Sigmoid colon (tissue), 7 donors: ENCODE measurements around the gene IQCE. TPM values are rescaled to one million over a fixed set of nuclear protein-coding genes. Genes with fewer than 3 reads are reported as not detected.
"Not testable (repeated sequence)": the region's sequence is repeated elsewhere in the genome, so short reads cannot be mapped to it uniquely, and the experiment has no call there.

Experiments
- DNase-seq: peaks from one replicate; pipeline ENCODE4 v3.0.0-alpha.2; 2019
- H3K27ac ChIP-seq, 4 donors: fragments of 200-600 bp; sonication (generic); one replicate each; pipeline ENCODE4 v1.5.1; 2016 to 2019; ENCODE audit warnings: mild to moderate bottlenecking in 1 of 4
- H3K27me3 ChIP-seq, 3 donors: fragments of 200-600 bp; sonication (generic); one replicate each; pipeline ENCODE4 v1.5.1; 2019; ENCODE audit warnings: mild to moderate bottlenecking in 1 of 3
- H3K36me3 ChIP-seq, 4 donors: fragments of 200-600 bp; sonication (generic); one replicate each; pipeline ENCODE4 v1.5.1; 2016 to 2019
- H3K4me1 ChIP-seq, 4 donors: fragments of 200-600 bp; sonication (generic); one replicate each; pipeline ENCODE4 v1.5.1; 2017 to 2019
- H3K4me3 ChIP-seq, 4 donors: fragments of 200-600 bp; sonication (generic); one replicate each; pipeline ENCODE4 v1.5.1; 2017 to 2019; ENCODE audit warnings: mild to moderate bottlenecking in 2 of 4, moderate library complexity in 1 of 4
- H3K9me3 ChIP-seq, 4 donors: fragments of 200-600 bp in 3 of 4; sonication (generic) in 3 of 4; one replicate each; pipeline versions ENCODE4 v1.5.1 to v1.6.1; 2013 to 2019
- CTCF ChIP-seq, 4 experiments: fragments of 450-650 bp in 3 of 4; fragments of 200-600 bp in 1 of 4; IDR thresholded peaks; one replicate each; pipeline ENCODE4 v1.5.1; 2016 to 2019; ENCODE audit warnings: antibody characterized with exemption in 4 of 4, mild to moderate bottlenecking in 3 of 4, moderate library complexity in 2 of 4
- EP300 ChIP-seq, 4 donors: sonication (generic); formaldehyde crosslinking; IDR thresholded peaks; one replicate each; pipeline ENCODE4 v1.6.1; 2017; ENCODE audit warnings: antibody characterized with exemption in 4 of 4
- POLR2A ChIP-seq, 2 donors: fragments of 450-650 bp; IDR thresholded peaks; one replicate each; pipeline ENCODE4 v1.6.1; 2016; ENCODE audit warnings: antibody characterized with exemption in 2 of 2, mild to moderate bottlenecking in 2 of 2, moderate library complexity in 2 of 2
- POLR2AphosphoS5 ChIP-seq, 4 donors: sonication (generic); formaldehyde crosslinking; IDR thresholded peaks; one replicate each; pipeline ENCODE4 v1.6.1; 2017; ENCODE audit warnings: antibody characterized with exemption in 4 of 4
- whole genome bisulfite sequencing, 2 donors: extraction: QIAGEN DNeasy Blood & Tissue Kit; methylation state at CpG; one replicate each; pipeline ENCODE4 v1.1.7; 2013; 5-methylcytosine and 5-hydroxymethylcytosine counted together
- intact Hi-C: fragments of 100-400 bp; cut with DNase I; formaldehyde crosslinking; loops from one replicate; pipeline ENCODE4 v1.15.1; 2023
- polyA plus RNA-seq, 3 donors: library from polyadenylated mRNA; stranded (reverse); fragments of 200-250 nt; gene quantifications; one replicate each; pipeline ENCODE4 v1.2.3, GENCODE V29; 2013
- total RNA-seq, 4 donors: library from RNA; depleted of rRNA; stranded (reverse); fragments of >200 nt; gene quantifications; one replicate each; pipeline ENCODE4 v1.1.0, GENCODE V29; 2016
- donor health status: healthy with polysubstance abuse.
- donor health status: Bipolar disorder and iron deficiency.
- donor health status: healthy.

IQCE gene
- total and polyA plus RNA-seq, 7 donors = 6.4 to 22.4 (median 9.6) TPM

- intact Hi-C loops = no loop called here
- Histone ChIP-seq H3K9me3 (no peaks in the 10 kb centered on the region), H3K27ac (peak overlapping the region in 3 of 4 donors; percentile 61 to 70 (median 62)), H3K27me3 (peaks cover 0 to 47% (median 23%) of the 10 kb centered on the region in 3 donors), H3K36me3 (no peaks in the 10 kb centered on the region), H3K4me1 (peaks cover 0 to 24% (median 6%) of the 10 kb centered on the region in 4 donors), H3K4me3 (no peak overlapping the region)
- 34 to 43% methylated on average over 16 of the region's 16 CpGs for WGBS, 2 donors
- DNase-seq = no peak
- TF ChIP-seq POLR2A (IDR thresholded peaks at IDR 0.05) = no peak
- no peak for TF ChIP-seq POLR2AphosphoS5 (IDR thresholded peaks at IDR 0.05)
- no peak for TF ChIP-seq CTCF (IDR thresholded peaks at IDR 0.05)
- no peak for TF ChIP-seq EP300 (IDR thresholded peaks at IDR 0.05)
Measured at GRCh38 chr7:2530071-2530987, 28.4 kb upstream of the IQCE start.

- H3K4me3 ChIP-seq, H3K9me3 ChIP-seq, DNase-seq, intact Hi-C loops, H3K36me3 ChIP-seq: not testable (repeated sequence)
- Histone ChIP-seq H3K27ac (peak overlapping the region in 2 of 4 donors; percentile 61 to 70), H3K4me1 (peaks cover 0 to 24% (median 6%) of the 10 kb centered on the region in 4 donors), H3K27me3 (peaks cover 0 to 38% (median 14%) of the 10 kb centered on the region in 3 donors)
- 14 to 59% methylated on average over 39 to 43 of the region's 43 CpGs for WGBS, 2 donors
Measured at GRCh38 chr7:2530994-2531795, 27.6 kb upstream of the IQCE start.

GRCh38 chr7:2531796-2532110, 27.0 kb upstream of the IQCE start:
- intact Hi-C loops, H3K27ac ChIP-seq, H3K9me3 ChIP-seq, H3K4me3 ChIP-seq, DNase-seq, H3K36me3 ChIP-seq: not testable (repeated sequence)
- H3K4me1 ChIP-seq = peaks cover 0 to 24% (median 6%) of the 10 kb centered on the region in 4 donors
- H3K27me3 ChIP-seq = peaks cover 0 to 32% (median 9%) of the 10 kb centered on the region in 3 donors
- WGBS, 2 donors = 14 to 51% methylated on average over 15 to 17 of the region's 17 CpGs

- intact Hi-C loops, H3K36me3 ChIP-seq, H3K4me3 ChIP-seq, H3K9me3 ChIP-seq, H3K27ac ChIP-seq, DNase-seq: not testable (repeated sequence)
- peaks cover 0 to 27% (median 3%) of the 10 kb centered on the region in 3 donors for H3K27me3 ChIP-seq
- H3K4me1 ChIP-seq = peaks cover 0 to 24% (median 6%) of the 10 kb centered on the region in 4 donors
- WGBS, 2 donors = 42 to 70% methylated on average over 11 to 13 of the region's 15 CpGs
Measured at GRCh38 chr7:2532199-2532772, 26.5 kb upstream of the IQCE start.

- peaks cover 0 to 22% (median 0%) of the 10 kb centered on the region in 3 donors for H3K27me3 ChIP-seq
- H3K27ac ChIP-seq, H3K9me3 ChIP-seq, DNase-seq, H3K4me3 ChIP-seq, intact Hi-C loops, H3K36me3 ChIP-seq: not testable (repeated sequence)
- 76 to 93% methylated on average over 7 of the region's 8 CpGs for WGBS, 2 donors
- H3K4me1 ChIP-seq = peaks cover 0 to 24% (median 6%) of the 10 kb centered on the region in 4 donors
Measured at GRCh38 chr7:2532816-2533215, 26.0 kb upstream of the IQCE start.

- WGBS, 2 donors = 33 to 61% methylated on average over 2 to 5 of the region's 8 CpGs
- H3K9me3 ChIP-seq, H3K4me3 ChIP-seq, DNase-seq, H3K27ac ChIP-seq, intact Hi-C loops, H3K36me3 ChIP-seq: not testable (repeated sequence)
- peaks cover 0 to 17% (median 6%) of the 10 kb centered on the region in 4 donors for H3K4me1 ChIP-seq
- H3K27me3 ChIP-seq = peaks cover 0 to 21% (median 0%) of the 10 kb centered on the region in 3 donors
Measured at GRCh38 chr7:2533566-2533965, 25.2 kb upstream of the IQCE start.

GRCh38 chr7:2534214-2534613, 24.6 kb upstream of the IQCE start:
- H3K4me3 ChIP-seq, H3K27ac ChIP-seq, H3K9me3 ChIP-seq, intact Hi-C loops, DNase-seq: not testable (repeated sequence)
- H3K36me3 ChIP-seq = peaks cover 0 to 15% (median 11%) of the 10 kb centered on the region in 4 donors
- H3K4me1 ChIP-seq = peaks cover 0 to 12% (median 4%) of the 10 kb centered on the region in 4 donors
- WGBS, 2 donors = 90 to 95% methylated on average over 22 to 30 of the region's 34 CpGs
- peaks cover 0 to 15% (median 0%) of the 10 kb centered on the region in 3 donors for H3K27me3 ChIP-seq

GRCh38 chr7:2535872-2536627, 22.7 kb upstream of the IQCE start:
- H3K4me1 ChIP-seq, H3K9me3 ChIP-seq, H3K27me3 ChIP-seq, DNase-seq, H3K27ac ChIP-seq, intact Hi-C loops, H3K4me3 ChIP-seq: not testable (repeated sequence)
- peaks cover 0 to 31% (median 17%) of the 10 kb centered on the region in 4 donors for H3K36me3 ChIP-seq
- WGBS, 2 donors = 51 to 65% methylated on average over 17 to 19 of the region's 19 CpGs
